NCI-H345 treated with DMSO at 0.1 percent for 48 hours (cell line): Measurements from ENCODE around the gene GOLGA8B.
"Not testable (repeated sequence)": the region's sequence is repeated elsewhere in the genome, so short reads cannot be mapped to it uniquely, and the experiment has no call there.

Source experiments
- DNase-seq: peaks from one replicate; lab custom pipeline; 2025; ENCODE audit not compliant: unreplicated experiment; lab: John Stamatoyannopoulos, UW

Gene GOLGA8B

DNA sequence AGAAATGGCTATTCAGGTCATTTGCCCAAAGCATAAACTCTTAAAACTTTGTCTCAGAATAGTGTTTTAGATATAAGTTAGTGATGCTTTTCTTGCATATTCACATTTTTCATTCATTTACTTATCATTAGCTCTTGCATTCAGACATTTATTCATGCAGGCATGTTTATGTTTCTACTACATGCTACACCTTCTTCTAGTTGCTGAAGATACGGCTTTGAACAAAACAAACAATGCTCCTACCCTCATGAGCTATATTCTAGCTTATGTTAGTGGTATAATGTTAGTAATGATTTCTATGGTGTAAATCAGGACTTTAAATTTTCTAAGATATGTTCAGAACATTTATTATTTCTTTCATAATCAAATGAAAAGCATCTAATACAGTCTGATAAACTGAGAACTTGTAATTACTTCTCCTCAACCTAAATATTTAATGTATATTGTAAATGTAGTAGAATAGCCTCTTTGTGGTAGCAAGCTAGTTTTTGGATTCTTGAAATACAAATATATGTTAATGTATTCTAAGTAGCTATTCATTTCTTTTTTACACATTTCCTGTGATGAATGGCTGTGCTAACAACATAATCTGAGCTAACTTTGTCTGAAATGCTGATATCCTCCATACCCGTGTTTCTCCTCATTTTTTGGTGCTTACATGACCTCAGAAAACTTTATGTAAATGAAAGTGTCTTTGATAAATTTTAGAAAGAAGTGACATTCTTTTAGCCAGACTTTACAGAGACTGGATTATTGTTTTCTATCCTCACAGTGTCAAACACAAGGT, 15.5 kb upstream of the GOLGA8B start:
- DNase-seq: no peak

GRCh38 chr15:34597316-34597715, 13.9 kb upstream of the GOLGA8B start:
- no peak for DNase-seq

- no peak for DNase-seq
Observed at GRCh38 chr15:34594361-34594760, 10.9 kb upstream of the GOLGA8B start.

DNA sequence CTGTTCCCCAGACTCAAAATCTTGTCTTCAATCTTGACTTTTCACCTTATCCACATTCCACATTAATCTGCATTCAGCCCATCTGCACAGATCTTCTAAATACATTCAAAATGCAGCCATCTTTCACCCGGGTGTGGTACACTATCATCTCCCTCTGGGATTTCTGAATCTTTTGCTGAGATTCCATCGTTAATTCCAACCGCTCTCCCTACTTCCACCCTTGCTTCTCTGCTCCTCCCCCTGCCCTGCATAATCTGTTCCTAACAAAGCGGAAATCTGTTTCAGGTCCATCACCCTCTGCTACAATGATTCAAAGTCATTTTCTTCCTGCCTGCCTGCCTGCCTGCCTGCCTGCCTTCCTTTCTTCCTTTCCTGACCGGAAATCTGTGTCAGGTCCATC, 7.9 kb upstream of the GOLGA8B start:
- no peak for DNase-seq

GRCh38 chr15:34588046-34588674, 4.7 kb upstream of the GOLGA8B start:
- DNase-seq: peak; percentile 46

DNA sequence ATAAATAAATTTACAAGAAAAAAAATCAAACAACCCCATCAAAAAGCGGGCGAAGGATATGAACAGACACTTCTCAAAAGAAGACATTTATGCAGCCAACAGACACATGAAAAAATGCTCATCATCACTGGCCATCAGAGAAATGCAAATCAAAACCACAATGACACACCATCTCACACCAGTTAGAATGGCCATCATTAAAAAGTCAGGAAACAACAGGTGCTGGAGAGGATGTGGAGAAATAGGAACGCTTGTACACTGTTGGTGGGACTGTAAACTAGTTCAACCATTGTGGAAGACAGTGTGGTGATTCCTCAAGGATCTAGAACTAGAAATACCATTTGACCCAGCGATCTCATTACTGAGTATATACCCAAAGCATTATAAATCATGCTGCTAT, 2.5 kb upstream of the GOLGA8B start:
- DNase-seq: not testable (repeated sequence)

- no peak for DNase-seq
Observed at GRCh38 chr15:34584996-34585395, 1.5 kb upstream of the GOLGA8B start.

DNA sequence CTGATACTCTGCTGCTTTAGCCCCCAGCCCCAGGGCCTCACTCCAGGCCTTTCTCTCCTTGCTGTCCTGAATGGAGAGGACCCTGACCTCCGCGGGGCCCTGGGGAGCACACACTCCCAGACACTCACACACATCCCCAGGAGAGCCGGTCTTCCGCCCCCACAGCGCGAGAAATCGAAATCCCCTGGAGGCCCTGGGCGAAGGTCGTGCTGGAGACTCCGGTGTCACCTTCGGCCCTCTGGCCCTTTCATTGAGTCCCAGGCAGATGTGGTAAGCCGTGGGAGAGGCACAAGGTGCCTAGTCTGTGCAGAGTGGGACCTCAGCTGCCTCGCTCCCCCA, 848 bp upstream of the GOLGA8B start:
- no peak for DNase-seq

DNA sequence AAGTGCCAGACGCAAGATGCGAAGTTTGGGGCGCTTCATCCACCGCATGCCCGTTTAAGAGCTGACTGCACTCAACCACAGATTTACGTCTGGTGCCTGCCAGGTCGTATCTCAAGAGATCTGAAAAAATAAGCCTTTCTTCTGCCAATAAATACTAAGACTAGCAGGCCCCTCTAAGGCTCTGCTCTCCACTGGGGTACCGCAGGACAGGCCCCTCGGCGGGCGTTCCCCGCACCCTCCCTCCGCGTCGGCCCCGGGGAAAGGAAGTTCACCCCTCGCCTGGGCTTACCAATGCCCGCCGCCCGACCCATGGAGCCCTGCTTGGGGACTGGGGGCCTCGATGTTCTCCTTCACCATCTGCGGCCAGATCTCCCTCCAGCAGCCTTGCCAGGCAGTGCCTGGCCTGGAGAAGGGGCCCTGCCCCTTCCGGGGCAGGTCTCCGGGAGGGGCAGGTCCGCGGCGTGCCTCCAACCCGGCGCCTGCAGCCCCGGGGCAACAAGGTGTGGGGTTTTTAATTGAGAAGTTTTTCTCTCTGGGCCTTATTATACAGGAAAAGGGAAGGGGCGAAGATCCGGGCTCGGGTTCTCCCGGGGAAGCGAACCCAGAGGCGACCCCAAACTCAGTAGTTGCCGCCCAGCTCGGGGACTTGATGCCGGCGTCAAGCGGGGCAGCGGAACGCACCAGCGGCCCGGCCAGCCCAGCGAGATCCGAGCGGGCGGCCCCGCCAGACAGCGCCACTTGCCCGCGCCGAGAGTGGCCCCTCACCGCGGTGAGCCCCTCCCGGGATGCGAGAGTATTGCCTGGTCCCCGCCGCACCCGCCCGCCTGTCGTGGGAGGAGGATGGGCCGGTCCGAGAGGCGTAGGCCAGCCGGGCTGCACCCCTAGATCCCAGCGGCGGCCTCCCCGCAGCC, 735 bp downstream of the GOLGA8B start:
- DNase-seq: no peak

DNA sequence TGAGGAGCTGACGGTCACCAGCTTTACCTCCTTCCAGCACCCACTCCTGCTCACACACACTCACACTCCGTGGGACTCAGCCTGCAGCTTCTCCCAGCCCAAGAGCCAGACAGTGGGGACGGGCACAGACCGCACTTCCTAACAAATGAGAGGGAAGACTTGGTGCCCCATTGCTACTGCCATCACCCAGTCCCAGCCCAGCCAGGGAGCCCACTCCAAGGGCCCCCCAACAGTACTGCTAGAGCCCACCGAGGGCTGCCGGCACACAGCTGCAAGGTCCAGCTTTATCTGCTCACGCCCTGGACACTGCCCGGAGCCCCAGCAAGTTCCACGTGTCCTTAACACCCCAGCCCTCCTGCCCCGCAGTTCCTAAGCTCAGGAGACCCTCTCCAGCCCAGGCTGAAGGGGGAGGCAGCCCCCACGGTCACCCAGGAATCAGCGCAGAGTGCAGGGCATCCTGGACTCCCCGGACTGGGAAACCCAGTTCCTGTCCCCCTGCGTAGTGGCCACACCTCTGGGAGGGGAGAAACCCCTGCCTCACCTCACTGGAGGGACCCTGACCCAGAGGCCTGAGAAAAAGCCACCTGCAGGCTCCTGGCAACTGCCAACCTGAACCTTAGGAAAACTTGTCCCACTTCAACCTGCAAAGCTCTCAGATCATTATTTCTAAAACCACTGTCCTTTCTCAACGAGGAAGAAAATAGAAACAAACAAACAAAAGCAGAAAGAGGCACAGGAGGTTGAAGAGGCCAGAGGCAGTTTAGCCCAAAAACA, 1.6 kb downstream of the GOLGA8B start:
- not testable (repeated sequence) for DNase-seq

DNA sequence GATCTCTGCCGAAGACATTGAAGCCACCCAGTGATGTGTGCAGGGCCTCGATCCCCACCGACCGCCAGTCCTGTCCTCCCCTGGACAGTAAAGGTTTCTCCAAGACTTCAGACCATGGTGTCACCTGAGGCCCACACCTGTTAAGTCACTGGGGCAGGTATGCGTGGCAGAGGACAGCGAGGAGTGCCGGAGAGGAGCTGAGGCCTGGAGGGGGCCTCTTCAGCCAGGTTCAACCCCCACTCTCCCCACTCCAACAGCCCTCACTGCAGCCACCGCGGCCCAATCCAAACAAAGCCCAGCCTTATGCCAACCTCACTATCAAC, 2.4 kb downstream of the GOLGA8B start:
- no peak for DNase-seq

- DNase-seq: not testable (repeated sequence)
Observed at GRCh38 chr15:34580251-34581042, 3.0 kb downstream of the GOLGA8B start.

DNA sequence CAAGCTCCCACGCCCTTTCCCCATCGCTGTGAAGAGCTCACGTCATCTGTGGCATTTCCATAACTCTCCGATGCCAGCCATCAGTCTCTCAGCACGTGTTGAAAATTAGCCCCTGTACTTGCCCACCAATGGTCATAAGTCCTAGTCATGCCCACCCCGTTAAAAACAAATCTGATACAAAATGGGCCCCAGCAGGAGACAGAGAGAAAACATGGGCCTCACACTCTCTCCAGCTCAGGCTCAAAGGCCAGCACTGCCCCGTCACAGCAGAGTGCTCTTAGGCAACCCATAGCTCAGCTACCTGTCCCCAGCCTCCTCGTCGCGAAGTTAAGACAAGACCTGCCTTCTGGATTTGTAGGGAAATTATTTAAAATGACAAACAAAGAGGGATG, 5.2 kb downstream of the GOLGA8B start:
- no peak for DNase-seq

DNA sequence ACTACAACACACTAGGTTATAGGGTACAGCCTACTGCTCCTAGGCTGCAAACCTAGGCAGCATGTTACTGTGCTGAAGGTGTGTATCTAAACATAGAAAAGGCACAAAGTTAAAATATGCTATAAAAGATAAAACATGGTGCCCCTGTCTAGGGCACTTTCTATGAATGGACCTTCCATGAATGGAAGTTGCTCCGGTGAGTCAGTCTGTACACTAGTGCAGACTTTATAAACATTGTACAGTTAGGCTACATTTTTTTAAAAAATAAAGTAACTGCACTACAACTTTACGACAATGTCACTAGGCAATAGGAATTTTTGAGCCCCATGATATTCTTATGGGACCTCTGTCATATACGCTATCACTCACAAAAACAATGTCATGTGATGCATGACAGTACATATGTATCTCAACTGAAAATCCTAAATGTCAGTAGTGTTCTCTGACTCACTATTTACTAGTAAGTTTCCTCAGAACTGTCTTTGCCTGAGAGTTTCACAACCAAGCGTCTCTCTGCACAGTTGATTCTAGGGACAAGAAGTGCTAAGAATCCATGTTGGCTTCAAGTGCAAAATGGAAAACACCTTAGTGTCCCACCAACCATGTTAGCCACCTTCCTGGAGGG, 5.7 kb downstream of the GOLGA8B start:
- not testable (repeated sequence) for DNase-seq

- DNase-seq: not testable (repeated sequence)
Observed at GRCh38 chr15:34575035-34575434, 8.4 kb downstream of the GOLGA8B start.

GRCh38 chr15:34572921-34573320, 10.5 kb downstream of the GOLGA8B start:
- DNase-seq: not testable (repeated sequence)

- DNase-seq: not testable (repeated sequence)
Observed at GRCh38 chr15:34572019-34572641, 11.3 kb downstream of the GOLGA8B start.

- DNase-seq: not testable (repeated sequence)
Observed at GRCh38 chr15:34569670-34570396, 13.6 kb downstream of the GOLGA8B start.

- DNase-seq: not testable (repeated sequence)
Observed at GRCh38 chr15:34567174-34567573, 16.3 kb downstream of the GOLGA8B start.
